PFSK-1 (cell line): ENCODE results near the gene SYNJ2.

Source experiments
- FOXP2 ChIP-seq: optimal IDR thresholded peaks from 2 replicates; pipeline ENCODE3; 2011; ENCODE audit warnings: borderline replicate concordance, control low read depth, inconsistent platforms; ENCODE audit not compliant: insufficient read depth; ENCODE audit errors: extremely low read length, extremely low read depth
- POLR2AphosphoS5 ChIP-seq: IDR thresholded peaks from 2 replicates; pipeline ENCODE4 v1.6.1; 2012; ENCODE audit warnings: low read depth, mild to moderate bottlenecking, control low read depth, low read length, moderate library complexity
- REST ChIP-seq, 2 experiments: IDR thresholded peaks; 2 replicates each; pipeline versions ENCODE4 v1.6.1 to v1.8.0; 2011 to 2012; ENCODE audit warnings: low read depth in 2 of 2, low read length in 2 of 2, control low read depth in 1 of 2, inconsistent platforms in 1 of 2, mild to moderate bottlenecking in 1 of 2, moderate library complexity in 1 of 2; ENCODE audit not compliant: insufficient read depth in 1 of 2
- SIN3A ChIP-seq: IDR thresholded peaks from 2 replicates; pipeline ENCODE4 v1.6.1; 2012; ENCODE audit warnings: mild to moderate bottlenecking, low read length, moderate library complexity, borderline replicate concordance; ENCODE audit not compliant: insufficient read depth
- TAF1 ChIP-seq: IDR thresholded peaks from 2 replicates; pipeline ENCODE4 v1.6.1; 2012; ENCODE audit warnings: low read length, control low read depth, borderline replicate concordance; ENCODE audit not compliant: insufficient read depth

GRCh38 chr6:157993076-157993475 is 11.4 kb downstream of the SYNJ2 start:
- TF ChIP-seq TAF1: no peak
- TF ChIP-seq REST (IDR thresholded peaks at IDR 0.05; ENCODE audit: insufficient read depth in 1 of 2, low read depth in 2 of 2, low read length in 2 of 2): no peak
- no peak for TF ChIP-seq POLR2AphosphoS5
- TF ChIP-seq SIN3A: no peak
- TF ChIP-seq FOXP2: no peak
